Motor neuron (in vitro differentiated cells): ENCODE results near the gene ELL. TPM values are rescaled to one million over a fixed set of nuclear protein-coding genes. Genes with fewer than 3 reads are reported as not detected.

Source experiments
- ATAC-seq, 8 experiments: fragments of 200-7000 bp; cut with Tn5 transposase; replicated peaks in 6 of 8; 2 replicates each; pipeline ENCODE4 v1.8.0; 2021; ENCODE audit warnings: mild to moderate bottlenecking in 8 of 8, moderate library complexity in 8 of 8
- H3K27ac ChIP-seq, 2 donors: fragments of 250-450 bp; sonication (Bioruptor Pico); 2 replicates each; pipeline ENCODE4 v1.9.0; 2021; ENCODE audit warnings: antibody characterized with exemption in 2 of 2, mild to moderate bottlenecking in 2 of 2, moderate library complexity in 1 of 2
- H3K4me1 ChIP-seq, 2 donors: fragments of 250-450 bp; sonication (Bioruptor Pico); replicated peaks in 1 of 2; 2 replicates each; pipeline ENCODE4 v1.6.1; 2021; ENCODE audit warnings: antibody characterized with exemption in 2 of 2, mild to moderate bottlenecking in 2 of 2, moderate library complexity in 1 of 2
- H3K4me3 ChIP-seq, 5 donors: fragments of 250-450 bp; sonication (Bioruptor Pico); 2 replicates each; pipeline ENCODE4 v1.9.0; 2021; ENCODE audit warnings: antibody characterized with exemption in 5 of 5, mild to moderate bottlenecking in 5 of 5, moderate library complexity in 4 of 5
- WGBS, 10 experiments: fragments of 450-650 bp; shearing (Covaris generic); methylation state at CpG; one replicate each; pipeline ENCODE4 v1.0.0; 2022; 5-methylcytosine and 5-hydroxymethylcytosine counted together
- in situ Hi-C, 9 experiments: fragments of 400-800 bp; cut with MboI; loops; one replicate each; pipeline ENCODE4 v1.15.0; 2021; ENCODE audit warnings: low sequenced_read_pairs in 9 of 9, low pct_unique_long_range_greater_than_20kb in 2 of 9; ENCODE audit not compliant: unreplicated experiment in 9 of 9
- total RNA-seq, 8 experiments: library from RNA; unstranded; fragments of 300-600 nt; gene quantifications; 2 replicates each; pipeline versions ENCODE4 v1.2.3 to v1.2.4, GENCODE V29; 2022

The ELL gene
- total RNA-seq, 8 experiments from 2014 or later: 3.4 to 13.8 (median 6.2) TPM

GRCh38 chr19:18399008-18399407 lies 122.9 kb downstream of the ELL start:
- WGBS, 10 experiments: 0 to 100% (median 89%) methylated on average over 1 to 4 of the region's 6 CpGs; no CpG with 5 or more reads in 5 of the 10 experiments
- H3K4me3 ChIP-seq: no peak overlapping the region
- H3K4me1 ChIP-seq: peaks cover 15 to 36% of the 10 kb centered on the region in 2 donors
- H3K27ac ChIP-seq: no peak overlapping the region
- in situ Hi-C loops: no loop called here
- peak in 4 of 8 experiments; percentile 39 to 68 (median 55) for ATAC-seq

GRCh38 chr19:18397242-18398202 lies 124.3 kb downstream of the ELL start, which contains the start of gene LRRC25:
TSS of gene LRRC25 (minus strand) at chr19:18397622. CDS start at chr19:18396963, 659 bp downstream.
- 0 to 55% (median 20%) methylated on average over 2 to 25 of the region's 33 CpGs; no CpG with 5 or more reads in 2 of the 10 experiments for WGBS, 10 experiments
- ATAC-seq: peak; percentile 4 to 77 (median 56)
- Histone ChIP-seq H3K27ac (peak within 1 kb of the TSS in 1 of 2 donors; percentile 4), H3K4me1 (peaks cover 9 to 27% of the 10 kb centered on the region in 2 donors), H3K4me3 (peak within 1 kb of the TSS in 2 of 5 donors; percentile 3 to 20)
- in situ Hi-C loops: no loop called here

GRCh38 chr19:18396471-18397241 lies 125.2 kb downstream of the ELL start:
- Histone ChIP-seq H3K4me3 (peak overlapping the region in 1 of 5 donors; percentile 20), H3K4me1 (peaks cover 9 to 20% of the 10 kb centered on the region in 2 donors), H3K27ac (no peak overlapping the region)
- in situ Hi-C loops: no loop called here
- 39 to 92% (median 67%) methylated on average over 2 to 13 of the region's 37 CpGs; no CpG with 5 or more reads in 3 of the 10 experiments for WGBS, 10 experiments
- peak in 1 of 8 experiments; percentile 3 for ATAC-seq

- in situ Hi-C loops: no loop called here
- no peak for ATAC-seq
- no peak overlapping the region for H3K27ac ChIP-seq
- WGBS, 10 experiments: 8 to 92% (median 71%) methylated on average over 1 to 5 of the region's 7 CpGs; no CpG with 5 or more reads in 3 of the 10 experiments
- peaks cover 9 to 15% of the 10 kb centered on the region in 2 donors for H3K4me1 ChIP-seq
- H3K4me3 ChIP-seq: no peak overlapping the region
Observed at GRCh38 chr19:18393836-18394235, 128.0 kb downstream of the ELL start.

GRCh38 chr19:18392926-18393325 lies 128.9 kb downstream of the ELL start:
- 63 to 100% (median 88%) methylated on average over 2 to 5 of the region's 5 CpGs; no CpG with 5 or more reads in 1 of the 10 experiments for WGBS, 10 experiments
- ATAC-seq: no peak
- no peak overlapping the region for H3K4me3 ChIP-seq
- H3K4me1 ChIP-seq: peaks cover 9 to 18% of the 10 kb centered on the region in 2 donors
- in situ Hi-C loops: no loop called here
- H3K27ac ChIP-seq: no peak overlapping the region

Other genes starting within 250 kb of the ELL start
- gene IQCN, start 247.6 kb downstream of the ELL start, total RNA-seq: 1 to 10 TPM in 6 of 8 experiments, under 1 TPM in 2; 0.38 to 2.8 (median 1.7) TPM
- gene JUND, start 240.4 kb downstream of the ELL start, total RNA-seq: 100 to 1,000 TPM in 3 of 8 experiments, 10 to 100 TPM in 5; 37.8 to 197 (median 98.2) TPM
- 100 to 1,000 TPM in 7 of 8 experiments, 10 to 100 TPM in 1; 87.3 to 240 (median 151) TPM for gene LSM4, start 199.0 kb downstream of the ELL start, total RNA-seq
- gene PGPEP1, start 181.5 kb downstream of the ELL start, total RNA-seq: 10 to 100 TPM in 7 of 8 experiments, 1 to 10 TPM in 1; 8.2 to 42.8 (median 17.1) TPM
- gene GDF15, start 135.9 kb downstream of the ELL start, total RNA-seq: 100 to 1,000 TPM in 2 of 8 experiments, 10 to 100 TPM in 6; 14.0 to 784 (median 60.0) TPM
- 1 to 10 TPM in 2 of 8 experiments, under 1 TPM in 6; 0.14 to 2.1 (median 0.47) TPM for gene LRRC25, start 124.4 kb downstream of the ELL start, total RNA-seq
- gene SSBP4, start 102.7 kb downstream of the ELL start, total RNA-seq: 100 to 1,000 TPM in 1 of 8 experiments, 10 to 100 TPM in 7; 60.2 to 155 (median 70.1) TPM
- gene ISYNA1, start 83.9 kb downstream of the ELL start, total RNA-seq: 100 to 1,000 TPM in 3 of 8 experiments, 10 to 100 TPM in 4, 1 to 10 TPM in 1; 7.2 to 157 (median 86.2) TPM
- 100 to 1,000 TPM; 137 to 214 (median 153) TPM for gene FKBP8, start 21.5 kb upstream of the ELL start, total RNA-seq
- 100 to 1,000 TPM in 1 of 8 experiments, 10 to 100 TPM in 7; 48.4 to 106 (median 68.1) TPM for gene KXD1, start 35.8 kb upstream of the ELL start, total RNA-seq
- 1,000 to 10,000 TPM; 1,160 to 2,382 (median 1,457) TPM for gene UBA52, start 49.8 kb upstream of the ELL start, total RNA-seq
- 10 to 100 TPM; 39.5 to 76.6 (median 53.9) TPM for gene REX1BD, start 66.7 kb upstream of the ELL start, total RNA-seq
- gene CRLF1, start 84.7 kb upstream of the ELL start, total RNA-seq: 10 to 100 TPM in 1 of 8 experiments, 1 to 10 TPM in 7; 1.5 to 18.3 (median 4.7) TPM
- gene TMEM59L, start 90.8 kb upstream of the ELL start, total RNA-seq: 10 to 100 TPM in 5 of 8 experiments, 1 to 10 TPM in 1, under 1 TPM in 2; 0.41 to 67.6 (median 25.4) TPM
- 1 to 10 TPM in 7 of 8 experiments, under 1 TPM in 1; 0.92 to 8.3 (median 5.6) TPM for gene KLHL26, start 115.0 kb upstream of the ELL start, total RNA-seq
- gene CRTC1, start 161.6 kb upstream of the ELL start, total RNA-seq: 1 to 10 TPM; 2.0 to 8.8 (median 8.0) TPM